NT2/D1 (cell line): Measurements from ENCODE around the gene INVS.

ENCODE experiments used
- YY1 ChIP-seq: IDR thresholded peaks from 2 replicates; pipeline ENCODE4 v1.6.1; 2011; ENCODE audit not compliant: insufficient read length, insufficient read depth
- ZNF274 ChIP-seq: IDR thresholded peaks from 2 replicates; pipeline ENCODE4 v1.6.1; 2011; ENCODE audit warnings: mild to moderate bottlenecking, low read depth, low read length

GRCh38 chr9:100064872-100065581, 34.0 kb upstream of the INVS start:
- no peak for TF ChIP-seq YY1
- TF ChIP-seq ZNF274 = no peak
